ENCODE results near the gene SNTB2. TPM values are rescaled to one million over a fixed set of nuclear protein-coding genes. Genes with fewer than 3 reads are reported as not detected.

Gene SNTB2
- total and polyA plus RNA-seq, 2 of the 13 experiments (the other 11 are each of a cell fraction or from before 2014, with no cell fraction given): 11.5 to 19.2 TPM

GRCh38 chr16:69326172-69326873 lies 139.4 kb downstream of the SNTB2 start (continued):
- TF ChIP-seq RERE (CRISPR knock-in tag; IDR thresholded peaks at IDR 0.05; ENCODE audit: low read depth): 0 out of 2 replicates have a peak, but pooled peaks have one; percentile 13
- TF ChIP-seq HBP1 (CRISPR knock-in tag; IDR thresholded peaks at IDR 0.05; ENCODE audit: low read depth): 0 out of 2 replicates have a peak, but pooled peaks have one; percentile 36
- no peak for TF ChIP-seq SCMH1 (CRISPR knock-in tag; IDR thresholded peaks at IDR 0.05; ENCODE audit: borderline replicate concordance)
- peak; percentile 80; the same call in 1 of the 2 replicates for TF ChIP-seq ZNF780A (CRISPR knock-in tag; IDR thresholded peaks at IDR 0.05)
- no peak for TF ChIP-seq DZIP1 (CRISPR knock-in tag; IDR thresholded peaks at IDR 0.05)
- TF ChIP-seq ZBTB1 (CRISPR knock-in tag; IDR thresholded peaks at IDR 0.05; ENCODE audit: borderline replicate concordance): no peak
- peak; percentile 77; the same call in 1 of the 2 replicates for TF ChIP-seq ZBTB43 (CRISPR knock-in tag; conservative IDR thresholded peaks at IDR 0.05)
- no peak for TF ChIP-seq ZNF3 (CRISPR knock-in tag; IDR thresholded peaks at IDR 0.05)
- TF ChIP-seq ZBTB7B (CRISPR knock-in tag; IDR thresholded peaks at IDR 0.05): no peak
- no peak for TF ChIP-seq ZNF251 (CRISPR knock-in tag; IDR thresholded peaks at IDR 0.05)
- no peak for TF ChIP-seq TERF1 (CRISPR knock-in tag; IDR thresholded peaks at IDR 0.05)
- TF ChIP-seq ZNF574 (CRISPR knock-in tag; IDR thresholded peaks at IDR 0.05): peak; percentile 92
